Psoas muscle (tissue), 8 donors: ENCODE results near the gene ATP5ME. TPM values are rescaled to one million over a fixed set of nuclear protein-coding genes. Genes with fewer than 3 reads are reported as not detected.
A peak's percentile ranks its signal among the peaks of the same experiment; 100 is the strongest.

Source experiments
- ATAC-seq, 4 donors: fragments of 200-7000 bp; cut with Tn5 transposase; one replicate each; pipeline ENCODE4 v1.9.1; 2020; ENCODE audit warnings: moderate library complexity in 3 of 4, mild to moderate bottlenecking in 2 of 4
- DNase-seq, 2 donors: peaks; one replicate each; pipeline ENCODE4 v3.0.0-alpha.2; 2020
- H3K27ac ChIP-seq: fragments of 200-600 bp; one replicate; pipeline ENCODE4 v1.8.0; 2022
- H3K27me3 ChIP-seq, 3 donors: fragments of 200-600 bp in 1 of 3; one replicate each; pipeline versions ENCODE4 v1.6.1 to v1.8.0; 2013 to 2022; ENCODE audit warnings: low read length in 2 of 3, mild to moderate bottlenecking in 2 of 3, moderate library complexity in 1 of 3; ENCODE audit not compliant: insufficient read depth in 3 of 3
- H3K36me3 ChIP-seq, 2 donors: fragments of 200-600 bp in 1 of 2; one replicate each; pipeline versions ENCODE4 v1.6.1 to v1.8.0; 2013 to 2022; ENCODE audit warnings: low read depth in 1 of 2, mild to moderate bottlenecking in 1 of 2, moderate library complexity in 1 of 2; ENCODE audit not compliant: insufficient read depth in 1 of 2
- H3K4me1 ChIP-seq: fragments of 200-600 bp; one replicate; pipeline ENCODE4 v1.8.0; 2022
- H3K4me3 ChIP-seq: fragments of 200-600 bp; one replicate; pipeline ENCODE4 v1.8.0; 2022; ENCODE audit warnings: mild to moderate bottlenecking
- H3K9me3 ChIP-seq: fragments of 200-600 bp; one replicate; pipeline ENCODE4 v1.8.0; 2022
- CTCF ChIP-seq: fragments of 200-600 bp; IDR thresholded peaks from one replicate; pipeline ENCODE4 v1.8.0; 2022; ENCODE audit warnings: antibody characterized with exemption
- WGBS, 3 donors: extraction: QIAGEN DNeasy Blood & Tissue Kit; methylation state at CpG; one replicate each; pipeline versions ENCODE4 v1.1.6 to v1.1.7; 2013; 5-methylcytosine and 5-hydroxymethylcytosine counted together
- intact Hi-C, 2 donors: fragments of 100-400 bp; cut with DNase I; formaldehyde crosslinking; loops; one replicate each; pipeline versions ENCODE4 v1.11.0 to v1.14.2; 2022
- polyA plus RNA-seq, 3 donors: library from polyadenylated mRNA; stranded (reverse); fragments of 200-250 nt; gene quantifications; one replicate each; pipeline ENCODE4 v1.2.3, GENCODE V29; 2013
- total RNA-seq, 4 donors: library from RNA; stranded (reverse); fragmentation: NEBNext Ultra II Directional in 2 of 4; extraction: Animal tissue kit (Norgen Biotek cat#: 25700) in 2 of 4; gene quantifications; one replicate each; pipeline versions ENCODE4 v1.2.1 to v1.2.4, GENCODE V29; 2021 to 2023
- donor health status: healthy with polysubstance abuse.
- donor health status: DM: no; HTN: no; CAD: no; lungs with moderate emphysema.
- donor health status: Bipolar disorder and iron deficiency.
- donor health status: healthy.
- donor health status: DM: yes; HTN: yes; CAD: no.
- donor health status: DM: no; HTN: no; CAD: no.
- donor health status: DM: no; HTN: no; CAD: no.
- donor health status: DM: yes; HTN: yes; CAD: no.

Gene ATP5ME
- total and polyA plus RNA-seq, 7 donors = 358 to 712 (median 470) TPM

GRCh38 chr4:661881-662761 lies 12.0 kb downstream of the ATP5ME start:
- intact Hi-C loops = no loop called here
- Histone ChIP-seq H3K9me3 (no peaks in the 10 kb centered on the region), H3K36me3 (no peaks in the 10 kb centered on the region), H3K27ac (no peak overlapping the region), H3K27me3 (peaks cover 0 to 49% (median 11%) of the 10 kb centered on the region in 3 donors), H3K4me1 (no peaks in the 10 kb centered on the region), H3K4me3 (no peak overlapping the region)
- DNase-seq (peak in 1 of 2 donors; percentile 45), ATAC-seq (no peak)
- WGBS, 3 donors = 95 to 96% (median 95%) methylated on average over 42 of the region's 42 CpGs
- TF ChIP-seq CTCF = no peak

GRCh38 chr4:661231-661630 lies 12.8 kb downstream of the ATP5ME start:
- H3K27ac ChIP-seq = no peak overlapping the region
- no peak for TF ChIP-seq CTCF
- H3K4me3 ChIP-seq = no peak overlapping the region
- ATAC-seq (no peak), DNase-seq (peak in 1 of 2 donors; percentile 24)
- 88 to 92% (median 90%) methylated on average over 3 of the region's 3 CpGs for WGBS, 3 donors
- H3K36me3 ChIP-seq = no peaks in the 10 kb centered on the region
- intact Hi-C loops = no loop called here
- H3K27me3 ChIP-seq = peaks cover 0 to 55% (median 11%) of the 10 kb centered on the region in 3 donors
- H3K4me1 ChIP-seq = no peaks in the 10 kb centered on the region
- H3K9me3 ChIP-seq = no peaks in the 10 kb centered on the region

DNA sequence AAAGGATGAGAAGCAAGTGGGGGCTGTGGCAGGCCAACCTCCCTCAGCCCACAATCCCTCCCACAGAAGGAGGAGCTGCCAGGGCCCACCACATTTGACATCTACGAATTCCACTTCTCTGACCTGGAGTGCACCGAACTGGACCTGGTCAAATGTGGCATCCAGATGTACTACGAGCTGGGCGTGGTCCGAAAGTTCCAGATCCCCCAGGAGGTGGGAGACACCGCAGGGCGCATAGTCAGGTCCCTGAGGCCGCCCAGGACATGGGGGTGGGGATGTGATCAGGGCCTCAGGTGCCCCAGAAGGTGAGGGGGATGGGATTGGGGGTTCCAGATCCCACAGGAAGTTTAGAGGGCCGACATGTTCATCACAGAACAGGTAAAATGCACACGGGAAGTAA lies 13.7 kb downstream of the ATP5ME start:
- 93 to 94% (median 94%) methylated on average over 10 of the region's 10 CpGs for WGBS, 3 donors
- DNase-seq = peak in 1 of 2 donors; percentile 8
- intact Hi-C loops = no loop called here

GRCh38 chr4:659851-660250 lies 14.2 kb downstream of the ATP5ME start:
- peaks cover 0 to 53% (median 14%) of the 10 kb centered on the region in 3 donors for H3K27me3 ChIP-seq
- no peak overlapping the region for H3K4me3 ChIP-seq
- no peaks in the 10 kb centered on the region for H3K4me1 ChIP-seq
- no peaks in the 10 kb centered on the region for H3K9me3 ChIP-seq
- 90 to 95% (median 93%) methylated on average over 8 of the region's 8 CpGs for WGBS, 3 donors
- DNase-seq (peak in 1 of 2 donors; percentile 33), ATAC-seq (no peak)
- intact Hi-C loops = no loop called here
- no peaks in the 10 kb centered on the region for H3K36me3 ChIP-seq
- no peak overlapping the region for H3K27ac ChIP-seq
- no peak for TF ChIP-seq CTCF

More for the DNA sequence above, 13.7 kb downstream of the ATP5ME start:
- H3K36me3 ChIP-seq = no peaks in the 10 kb centered on the region
- no peak for ATAC-seq
- peaks cover 0 to 55% (median 13%) of the 10 kb centered on the region in 3 donors for H3K27me3 ChIP-seq
- H3K4me3 ChIP-seq = no peak overlapping the region
- no peak overlapping the region for H3K27ac ChIP-seq
- H3K4me1 ChIP-seq = no peaks in the 10 kb centered on the region
- no peaks in the 10 kb centered on the region for H3K9me3 ChIP-seq
- TF ChIP-seq CTCF = no peak
